ENCODE data around the gene NPL.

- TF ChIP-seq, protein P1, sequence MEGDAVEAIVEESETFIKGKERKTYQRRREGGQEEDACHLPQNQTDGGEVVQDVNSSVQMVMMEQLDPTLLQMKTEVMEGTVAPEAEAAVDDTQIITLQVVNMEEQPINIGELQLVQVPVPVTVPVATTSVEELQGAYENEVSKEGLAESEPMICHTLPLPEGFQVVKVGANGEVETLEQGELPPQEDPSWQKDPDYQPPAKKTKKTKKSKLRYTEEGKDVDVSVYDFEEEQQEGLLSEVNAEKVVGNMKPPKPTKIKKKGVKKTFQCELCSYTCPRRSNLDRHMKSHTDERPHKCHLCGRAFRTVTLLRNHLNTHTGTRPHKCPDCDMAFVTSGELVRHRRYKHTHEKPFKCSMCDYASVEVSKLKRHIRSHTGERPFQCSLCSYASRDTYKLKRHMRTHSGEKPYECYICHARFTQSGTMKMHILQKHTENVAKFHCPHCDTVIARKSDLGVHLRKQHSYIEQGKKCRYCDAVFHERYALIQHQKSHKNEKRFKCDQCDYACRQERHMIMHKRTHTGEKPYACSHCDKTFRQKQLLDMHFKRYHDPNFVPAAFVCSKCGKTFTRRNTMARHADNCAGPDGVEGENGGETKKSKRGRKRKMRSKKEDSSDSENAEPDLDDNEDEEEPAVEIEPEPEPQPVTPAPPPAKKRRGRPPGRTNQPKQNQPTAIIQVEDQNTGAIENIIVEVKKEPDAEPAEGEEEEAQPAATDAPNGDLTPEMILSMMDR (tag by site-specific recombination; IDR thresholded peaks at IDR 0.05): no peak
- TF ChIP-seq ZFHX2 (tag by site-specific recombination; conservative IDR thresholded peaks at IDR 0.05) (no peak), ZNF140 (tag by site-specific recombination; IDR thresholded peaks at IDR 0.05) (no peak), ZNF555 (tag by site-specific recombination; conservative IDR thresholded peaks at IDR 0.05) (no peak), ZBTB8A (tag by site-specific recombination; IDR thresholded peaks at IDR 0.05) (no peak), INSM2 (tag by site-specific recombination; IDR thresholded peaks at IDR 0.05) (no peak), ZNF341 (tag by site-specific recombination; IDR thresholded peaks at IDR 0.05; ENCODE audit: low read depth) (no peak), SP7 (tag by site-specific recombination; IDR thresholded peaks at IDR 0.05) (no peak), EGR2 (tag by site-specific recombination; IDR thresholded peaks at IDR 0.05; ENCODE audit: low read depth) (no peak), REST (tag by site-specific recombination; IDR thresholded peaks at IDR 0.05) (no peak)
Observed at GRCh38 chr1:182802006-182802803, 12.6 kb downstream of the NPL start.

Data from HEK293 (cell line).